Immature natural killer cell (primary cell): ENCODE measurements around the gene CNPY4. TPM values are rescaled to one million over a fixed set of nuclear protein-coding genes. Genes with fewer than 3 reads are reported as not detected.
A peak's percentile ranks its signal among the peaks of the same experiment; 100 is the strongest.

ENCODE experiments used
- DNase-seq, 3 donors: peaks; one replicate each; pipeline ENCODE4 v3.0.0; 2022; ENCODE audit warnings: mixed read lengths in 1 of 3
- H3K27ac Mint-ChIP-seq, 6 donors: one replicate each; pipeline ENCODE4 v1.8.0; 2020; ENCODE audit warnings: mixed read lengths in 6 of 6, mild to moderate bottlenecking in 5 of 6, inconsistent platforms in 4 of 6, moderate library complexity in 3 of 6
- H3K27me3 Mint-ChIP-seq, 3 donors: one replicate each; pipeline ENCODE4 v1.8.0; 2020 to 2021; ENCODE audit warnings: low read depth in 3 of 3, mild to moderate bottlenecking in 3 of 3, mixed read lengths in 3 of 3, moderate library complexity in 3 of 3, inconsistent platforms in 1 of 3
- H3K36me3 Mint-ChIP-seq, 3 donors: one replicate each; pipeline ENCODE4 v1.8.0; 2020; ENCODE audit warnings: mixed read lengths in 3 of 3, inconsistent platforms in 2 of 3, mild to moderate bottlenecking in 2 of 3
- H3K4me1 Mint-ChIP-seq, 2 donors: one replicate each; pipeline ENCODE4 v1.8.0; 2020; ENCODE audit warnings: inconsistent platforms in 2 of 2, mild to moderate bottlenecking in 2 of 2, mixed read lengths in 2 of 2, moderate library complexity in 1 of 2
- H3K4me3 Mint-ChIP-seq, 5 donors: one replicate each; pipeline ENCODE4 v1.8.0; 2020; ENCODE audit warnings: mild to moderate bottlenecking in 5 of 5, mixed read lengths in 5 of 5, inconsistent platforms in 3 of 5, moderate library complexity in 3 of 5
- H3K9me3 Mint-ChIP-seq, 6 donors: one replicate each; pipeline ENCODE4 v1.8.0; 2020; ENCODE audit warnings: mild to moderate bottlenecking in 6 of 6, mixed read lengths in 6 of 6, inconsistent platforms in 4 of 6, moderate library complexity in 3 of 6
- polyA plus RNA-seq, 3 donors: library from polyadenylated mRNA; unstranded; fragments of 300-500 nt; fragmentation: Illumina TruSeq; gene quantifications; one replicate each; pipeline ENCODE4 v1.2.3, GENCODE V29; 2021

Gene CNPY4
- 10 to 100 TPM; 14.2 to 18.5 (median 17.7) TPM for polyA plus RNA-seq

- H3K4me3 Mint-ChIP-seq: peak within 1 kb of the TSS; percentile 90 to 97 (median 92)
- no peaks in the 10 kb centered on the region for H3K9me3 Mint-ChIP-seq
- DNase-seq: peak; percentile 94 to 96 (median 95)
- peaks cover 4 to 11% (median 6%) of the 10 kb centered on the region in 3 donors for H3K27me3 Mint-ChIP-seq
- H3K4me1 Mint-ChIP-seq: peaks cover 33 to 34% of the 10 kb centered on the region in 2 donors
- peaks cover 0 to 3% (median 0%) of the 10 kb centered on the region in 3 donors for H3K36me3 Mint-ChIP-seq
- peak within 1 kb of the TSS; percentile 97 to 99 (median 98) for H3K27ac Mint-ChIP-seq
Observed at GRCh38 chr7:100119072-100119969, at the start of gene CNPY4, which contains the start of gene TAF6. TSS of gene CNPY4 (plus strand) at chr7:100119634. CDS start at chr7:100119745, 111 bp downstream. TSS of gene TAF6 (minus strand) at chr7:100119358. CDS start at chr7:100114209, 5,149 bp downstream.

DNA sequence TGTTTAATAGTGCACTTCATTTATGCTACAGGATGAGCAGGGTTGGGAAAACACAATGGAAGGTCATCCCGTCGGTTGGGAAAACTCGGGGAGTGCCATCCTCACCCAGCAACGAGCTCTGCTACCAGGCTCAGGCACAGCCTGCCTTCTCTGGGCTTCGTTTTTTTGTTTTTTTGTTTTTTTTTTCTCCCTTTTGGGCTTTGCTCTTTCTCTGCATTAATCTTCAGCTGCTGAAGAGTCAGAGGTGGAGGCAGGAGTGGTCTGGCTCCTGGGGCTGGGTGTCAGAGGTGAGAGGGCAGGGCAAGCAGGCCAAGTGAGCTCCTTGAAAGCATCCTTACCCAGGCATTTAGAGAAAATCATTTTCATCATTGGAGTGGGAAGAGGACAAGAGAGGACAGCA lies 49.4 kb upstream of the CNPY4 start:
- H3K4me3 Mint-ChIP-seq: no peak overlapping the region
- H3K9me3 Mint-ChIP-seq: peaks cover 0 to 26% (median 21%) of the 10 kb centered on the region in 6 donors
- DNase-seq: no peak
- peaks cover 36 to 53% (median 46%) of the 10 kb centered on the region in 3 donors for H3K36me3 Mint-ChIP-seq
- no peaks in the 10 kb centered on the region for H3K4me1 Mint-ChIP-seq
- H3K27ac Mint-ChIP-seq: peak overlapping the region in 1 of 6 donors; percentile 8
- peaks cover 0 to 3% (median 0%) of the 10 kb centered on the region in 3 donors for H3K27me3 Mint-ChIP-seq

DNA sequence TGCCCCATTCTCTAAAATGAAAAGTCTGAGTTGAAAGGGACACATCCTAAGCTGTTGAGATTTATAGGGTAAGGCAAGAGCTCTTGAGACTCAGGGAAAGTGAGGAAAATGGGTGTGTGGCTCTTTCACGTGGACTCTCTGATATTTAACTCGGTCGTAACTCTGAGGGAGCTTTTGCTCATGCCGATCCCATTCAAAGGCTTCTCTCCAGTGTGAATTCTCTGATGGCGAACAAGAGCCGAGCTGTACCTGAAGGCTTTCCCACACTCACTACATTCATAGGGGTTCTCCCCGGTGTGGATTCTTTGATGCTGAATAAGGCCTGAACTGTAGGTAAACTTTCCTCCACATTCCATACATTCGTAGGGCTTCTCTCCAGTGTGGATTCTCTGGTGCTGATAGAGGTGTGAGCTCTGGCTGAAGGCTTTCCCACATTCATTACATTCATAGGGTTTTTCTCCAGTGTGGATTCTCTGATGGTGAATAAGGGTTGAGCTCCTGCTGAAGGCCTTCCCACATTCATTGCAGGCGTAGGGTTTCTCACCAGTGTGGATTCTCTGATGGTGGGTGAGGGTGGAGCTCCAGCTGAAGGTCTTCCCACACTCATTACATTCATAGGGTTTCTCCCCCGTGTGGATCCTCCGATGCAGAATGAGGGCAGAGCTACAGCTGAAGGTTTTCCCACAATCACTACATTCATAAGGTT lies 48.3 kb upstream of the CNPY4 start:
- H3K27ac Mint-ChIP-seq: no peak overlapping the region
- no peaks in the 10 kb centered on the region for H3K4me1 Mint-ChIP-seq
- H3K27me3 Mint-ChIP-seq: peaks cover 0 to 3% (median 2%) of the 10 kb centered on the region in 3 donors
- no peak overlapping the region for H3K4me3 Mint-ChIP-seq
- H3K9me3 Mint-ChIP-seq: peaks cover 0 to 26% (median 21%) of the 10 kb centered on the region in 6 donors
- DNase-seq: no peak
- peaks cover 42 to 58% (median 56%) of the 10 kb centered on the region in 3 donors for H3K36me3 Mint-ChIP-seq

- Mint-ChIP-seq H3K27ac (peak overlapping the region in 1 of 6 donors; percentile 55), H3K36me3 (peaks cover 46 to 66% (median 56%) of the 10 kb centered on the region in 3 donors)
Observed at GRCh38 chr7:100072462-100072861, 47.0 kb upstream of the CNPY4 start.

GRCh38 chr7:100074841-100075240 lies 44.6 kb upstream of the CNPY4 start:
- Mint-ChIP-seq H3K9me3 (peaks cover 0 to 26% (median 21%) of the 10 kb centered on the region in 6 donors), H3K4me3 (no peak overlapping the region), H3K27me3 (peaks cover 0 to 3% (median 2%) of the 10 kb centered on the region in 3 donors), H3K4me1 (peaks cover 9 to 20% of the 10 kb centered on the region in 2 donors), H3K36me3 (peaks cover 44 to 69% (median 56%) of the 10 kb centered on the region in 3 donors), H3K27ac (no peak overlapping the region)
- DNase-seq: no peak

More at GRCh38 chr7:100072462-100072861, 47.0 kb upstream of the CNPY4 start:
- Mint-ChIP-seq H3K4me3 (no peak overlapping the region), H3K4me1 (peaks cover 2 to 5% of the 10 kb centered on the region in 2 donors), H3K9me3 (peaks cover 0 to 26% (median 21%) of the 10 kb centered on the region in 6 donors), H3K27me3 (peaks cover 0 to 3% (median 2%) of the 10 kb centered on the region in 3 donors)
- no peak for DNase-seq

- peaks cover 14 to 26% of the 10 kb centered on the region in 2 donors for H3K4me1 Mint-ChIP-seq
- H3K36me3 Mint-ChIP-seq: peaks cover 39 to 63% (median 50%) of the 10 kb centered on the region in 3 donors
- peaks cover 0 to 5% (median 4%) of the 10 kb centered on the region in 3 donors for H3K27me3 Mint-ChIP-seq
- no peak for DNase-seq
- no peak overlapping the region for H3K4me3 Mint-ChIP-seq
- H3K27ac Mint-ChIP-seq: no peak overlapping the region
- peaks cover 0 to 21% (median 20%) of the 10 kb centered on the region in 6 donors for H3K9me3 Mint-ChIP-seq
Observed at GRCh38 chr7:100075418-100075817, 44.0 kb upstream of the CNPY4 start.

GRCh38 chr7:100077205-100077604 lies 42.2 kb upstream of the CNPY4 start:
- Mint-ChIP-seq H3K9me3 (peaks cover 0 to 4% (median 2%) of the 10 kb centered on the region in 6 donors), H3K4me1 (peaks cover 25 to 44% of the 10 kb centered on the region in 2 donors), H3K4me3 (no peak overlapping the region), H3K27ac (no peak overlapping the region), H3K27me3 (peaks cover 6 to 11% (median 10%) of the 10 kb centered on the region in 3 donors), H3K36me3 (peaks cover 21 to 45% (median 32%) of the 10 kb centered on the region in 3 donors)
- DNase-seq: no peak

- H3K4me1 Mint-ChIP-seq: peaks cover 33 to 54% of the 10 kb centered on the region in 2 donors
Observed at GRCh38 chr7:100079024-100079560, 40.3 kb upstream of the CNPY4 start.

GRCh38 chr7:100080907-100081534 lies 38.4 kb upstream of the CNPY4 start:
- H3K27ac Mint-ChIP-seq: peak overlapping the region; percentile 82 to 94 (median 90)
- H3K36me3 Mint-ChIP-seq: peaks cover 4 to 14% (median 5%) of the 10 kb centered on the region in 3 donors
- H3K4me1 Mint-ChIP-seq: peaks cover 33 to 54% of the 10 kb centered on the region in 2 donors
- no peaks in the 10 kb centered on the region for H3K9me3 Mint-ChIP-seq
- peaks cover 13 to 16% (median 15%) of the 10 kb centered on the region in 3 donors for H3K27me3 Mint-ChIP-seq
- no peak for DNase-seq
- H3K4me3 Mint-ChIP-seq: peak overlapping the region; percentile 88 to 97 (median 94)

More at GRCh38 chr7:100079024-100079560, 40.3 kb upstream of the CNPY4 start:
- DNase-seq: no peak
- Mint-ChIP-seq H3K36me3 (peaks cover 10 to 30% (median 19%) of the 10 kb centered on the region in 3 donors), H3K4me3 (peak overlapping the region; percentile 1 to 59 (median 26)), H3K27me3 (peaks cover 13 to 16% (median 16%) of the 10 kb centered on the region in 3 donors), H3K9me3 (no peaks in the 10 kb centered on the region), H3K27ac (peak overlapping the region in 4 of 6 donors; percentile 51 to 89 (median 77))

DNA sequence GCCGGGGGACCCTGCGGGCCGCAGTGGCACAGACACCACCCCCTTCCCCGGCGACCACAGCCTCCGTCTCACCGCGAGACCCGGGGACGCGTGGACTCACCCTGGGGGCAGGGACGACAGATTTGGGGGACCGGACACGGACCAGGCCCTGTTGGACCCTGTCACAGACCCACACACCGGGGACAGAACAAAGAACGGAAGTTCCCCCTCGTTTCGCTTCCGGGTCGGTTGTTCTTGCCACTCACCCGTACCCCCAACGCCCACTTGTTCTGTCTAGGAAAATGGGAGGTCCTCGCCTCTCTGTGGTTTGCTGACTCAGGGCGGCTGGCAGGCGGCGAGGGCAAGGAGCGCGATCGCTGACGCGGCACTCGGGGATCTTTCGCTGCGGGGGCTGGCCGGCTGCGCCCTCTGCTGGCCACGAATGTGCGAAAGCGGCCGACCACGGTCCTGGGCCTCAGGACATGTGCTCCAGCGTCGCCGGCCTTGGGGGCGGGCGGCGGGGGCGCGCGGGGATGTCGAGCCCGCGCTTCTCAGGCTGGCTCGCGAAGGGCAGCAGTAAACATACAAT lies 37.8 kb upstream of the CNPY4 start, which contains the start of gene ZNF3:
Gene ZNF3 (minus strand): TSS at position 189 of the 568 bp plus-strand sequence. CDS start 4,366 bp downstream, outside the sequence.
- Mint-ChIP-seq H3K36me3 (peaks cover 3 to 9% (median 3%) of the 10 kb centered on the region in 3 donors), H3K27ac (peak within 1 kb of the TSS; percentile 85 to 97 (median 92)), H3K27me3 (peaks cover 13 to 16% (median 15%) of the 10 kb centered on the region in 3 donors), H3K4me1 (peaks cover 33 to 54% of the 10 kb centered on the region in 2 donors), H3K4me3 (peak within 1 kb of the TSS; percentile 88 to 97 (median 94)), H3K9me3 (no peaks in the 10 kb centered on the region)
- DNase-seq: peak; percentile 99

GRCh38 chr7:100082978-100083377 lies 36.5 kb upstream of the CNPY4 start:
- Mint-ChIP-seq H3K9me3 (no peaks in the 10 kb centered on the region), H3K27ac (peak overlapping the region; percentile 85 to 94 (median 90)), H3K4me3 (peak overlapping the region; percentile 79 to 97 (median 94)), H3K27me3 (peaks cover 13 to 19% (median 19%) of the 10 kb centered on the region in 3 donors), H3K36me3 (peaks cover 0 to 5% (median 3%) of the 10 kb centered on the region in 3 donors), H3K4me1 (peaks cover 33 to 49% of the 10 kb centered on the region in 2 donors)
- DNase-seq: no peak

GRCh38 chr7:100085515-100085914 lies 33.9 kb upstream of the CNPY4 start:
- Mint-ChIP-seq H3K4me3 (no peak overlapping the region), H3K36me3 (peaks cover 0 to 3% (median 0%) of the 10 kb centered on the region in 3 donors), H3K9me3 (no peaks in the 10 kb centered on the region), H3K27ac (no peak overlapping the region), H3K27me3 (peaks cover 25 to 32% (median 28%) of the 10 kb centered on the region in 3 donors), H3K4me1 (peaks cover 35 to 46% of the 10 kb centered on the region in 2 donors)
- DNase-seq: no peak
